ENCODE measurements around the gene PTGS1. TPM values are rescaled to one million over a fixed set of nuclear protein-coding genes. Genes with fewer than 3 reads are reported as not detected.

Gene PTGS1
- total RNA-seq, 1 donor from 2014 or later, result 0.39 TPM

- H3K27ac Mint-ChIP-seq (ENCODE audit: unreplicated experiment), result no peak overlapping the region
- no peaks in the 10 kb centered on the region for H3K36me3 Mint-ChIP-seq (ENCODE audit: unreplicated experiment)
- TF ChIP-seq CTCF (IDR thresholded peaks at IDR 0.05; ENCODE audit: partially characterized antibody, unreplicated experiment), result no peak
- H3K4me3 Mint-ChIP-seq (ENCODE audit: unreplicated experiment), result no peak overlapping the region
- no peak for DNase-seq
- no peaks in the 10 kb centered on the region for H3K9me3 Mint-ChIP-seq (ENCODE audit: unreplicated experiment)
- H3K27me3 Mint-ChIP-seq (ENCODE audit: unreplicated experiment), result no peaks in the 10 kb centered on the region
- no peaks in the 10 kb centered on the region for H3K4me1 Mint-ChIP-seq (ENCODE audit: low read depth, unreplicated experiment)
Measured at GRCh38 chr9:122387536-122387935, 16.7 kb downstream of the PTGS1 start.

- H3K27ac Mint-ChIP-seq (ENCODE audit: unreplicated experiment), result no peak overlapping the region
- TF ChIP-seq CTCF (IDR thresholded peaks at IDR 0.05; ENCODE audit: partially characterized antibody, unreplicated experiment), result no peak
Measured at GRCh38 chr9:122389195-122389594, 18.4 kb downstream of the PTGS1 start.

GRCh38 chr9:122389799-122390481, 19.1 kb downstream of the PTGS1 start:
- Mint-ChIP-seq H3K36me3 (ENCODE audit: unreplicated experiment) (no peaks in the 10 kb centered on the region), H3K27me3 (ENCODE audit: unreplicated experiment) (peaks cover 4% of the 10 kb centered on the region), H3K4me1 (ENCODE audit: low read depth, unreplicated experiment) (peaks cover 4% of the 10 kb centered on the region), H3K9me3 (ENCODE audit: unreplicated experiment) (no peaks in the 10 kb centered on the region), H3K4me3 (ENCODE audit: unreplicated experiment) (no peak overlapping the region), H3K27ac (ENCODE audit: unreplicated experiment) (no peak overlapping the region)
- no peak for DNase-seq
- TF ChIP-seq CTCF (IDR thresholded peaks at IDR 0.05; ENCODE audit: partially characterized antibody, unreplicated experiment), result no peak

More at GRCh38 chr9:122389195-122389594, 18.4 kb downstream of the PTGS1 start:
- H3K4me1 Mint-ChIP-seq (ENCODE audit: low read depth, unreplicated experiment), result no peaks in the 10 kb centered on the region
- no peak overlapping the region for H3K4me3 Mint-ChIP-seq (ENCODE audit: unreplicated experiment)
- peaks cover 4% of the 10 kb centered on the region for H3K27me3 Mint-ChIP-seq (ENCODE audit: unreplicated experiment)
- no peaks in the 10 kb centered on the region for H3K9me3 Mint-ChIP-seq (ENCODE audit: unreplicated experiment)
- DNase-seq, result no peak
- no peaks in the 10 kb centered on the region for H3K36me3 Mint-ChIP-seq (ENCODE audit: unreplicated experiment)

GRCh38 chr9:122392284-122392683, 21.5 kb downstream of the PTGS1 start:
- H3K27ac Mint-ChIP-seq (ENCODE audit: unreplicated experiment), result no peak overlapping the region
- TF ChIP-seq CTCF (IDR thresholded peaks at IDR 0.05; ENCODE audit: partially characterized antibody, unreplicated experiment), result no peak
- peaks cover 4% of the 10 kb centered on the region for H3K27me3 Mint-ChIP-seq (ENCODE audit: unreplicated experiment)
- peaks cover 4% of the 10 kb centered on the region for H3K4me1 Mint-ChIP-seq (ENCODE audit: low read depth, unreplicated experiment)
- no peak overlapping the region for H3K4me3 Mint-ChIP-seq (ENCODE audit: unreplicated experiment)
- no peak for DNase-seq
- no peaks in the 10 kb centered on the region for H3K36me3 Mint-ChIP-seq (ENCODE audit: unreplicated experiment)
- H3K9me3 Mint-ChIP-seq (ENCODE audit: unreplicated experiment), result no peaks in the 10 kb centered on the region

- Mint-ChIP-seq H3K9me3 (ENCODE audit: unreplicated experiment) (no peaks in the 10 kb centered on the region), H3K27ac (ENCODE audit: unreplicated experiment) (no peak overlapping the region), H3K27me3 (ENCODE audit: unreplicated experiment) (peaks cover 4% of the 10 kb centered on the region), H3K4me1 (ENCODE audit: low read depth, unreplicated experiment) (peaks cover 4% of the 10 kb centered on the region), H3K4me3 (ENCODE audit: unreplicated experiment) (no peak overlapping the region), H3K36me3 (ENCODE audit: unreplicated experiment) (no peaks in the 10 kb centered on the region)
- no peak for TF ChIP-seq CTCF (IDR thresholded peaks at IDR 0.05; ENCODE audit: partially characterized antibody, unreplicated experiment)
- DNase-seq, result no peak
Measured at GRCh38 chr9:122392714-122393113, 21.9 kb downstream of the PTGS1 start.

All from glutamatergic neuron (in vitro differentiated cells).